ENCODE data around the gene HOXD12. TPM values are rescaled to one million over a fixed set of nuclear protein-coding genes. Genes with fewer than 3 reads are reported as not detected.

HOXD12 gene
- total and polyA plus RNA-seq, 7 donors, result not detected

- Histone ChIP-seq H3K4me1 (peaks cover 21% of the 10 kb centered on the region), H3K27ac (no peak overlapping the region), H3K27me3 (ENCODE audit: insufficient read depth in 3 of 3, low read length in 2 of 3) (peaks cover 3 to 100% (median 80%) of the 10 kb centered on the region in 3 donors), H3K4me3 (no peak overlapping the region), H3K9me3 (no peaks in the 10 kb centered on the region), H3K36me3 (ENCODE audit: insufficient read depth in 1 of 2, low read depth in 1 of 2) (no peaks in the 10 kb centered on the region)
- no peak for ATAC-seq
- intact Hi-C loops (cut with DNase I), result no loop called here
- WGBS, 3 donors, result 70 to 76% (median 74%) methylated on average over 5 of the region's 5 CpGs
- DNase-seq, result no peak
- TF ChIP-seq CTCF (IDR thresholded peaks at IDR 0.05), result no peak
Observed at GRCh38 chr2:176101842-176102241, 2.2 kb downstream of the HOXD12 start.

- no peak for TF ChIP-seq CTCF (IDR thresholded peaks at IDR 0.05)
- H3K36me3 ChIP-seq (ENCODE audit: insufficient read depth in 1 of 2, low read depth in 1 of 2), result no peaks in the 10 kb centered on the region
- H3K27me3 ChIP-seq (ENCODE audit: insufficient read depth in 3 of 3, low read length in 2 of 3), result peaks cover 4 to 100% (median 80%) of the 10 kb centered on the region in 3 donors
- no peak for DNase-seq
- ATAC-seq, result no peak
- intact Hi-C loops (cut with DNase I), result no loop called here
- peaks cover 21% of the 10 kb centered on the region for H3K4me1 ChIP-seq
- H3K27ac ChIP-seq, result no peak overlapping the region
- H3K4me3 ChIP-seq, result no peak overlapping the region
- 51 to 65% (median 59%) methylated on average over 7 of the region's 7 CpGs for WGBS, 3 donors
- H3K9me3 ChIP-seq, result no peaks in the 10 kb centered on the region
Observed at GRCh38 chr2:176102309-176102866, 2.8 kb downstream of the HOXD12 start.

GRCh38 chr2:176103194-176103593 is 3.6 kb downstream of the HOXD12 start:
- 62 to 76% (median 73%) methylated on average over 7 of the region's 7 CpGs for WGBS, 3 donors
- H3K27ac ChIP-seq, result no peak overlapping the region
- intact Hi-C loops (cut with DNase I), result no loop called here
- ATAC-seq (no peak), DNase-seq (no peak)
- no peaks in the 10 kb centered on the region for H3K36me3 ChIP-seq (ENCODE audit: insufficient read depth in 1 of 2, low read depth in 1 of 2)
- no peaks in the 10 kb centered on the region for H3K9me3 ChIP-seq
- no peak overlapping the region for H3K4me3 ChIP-seq
- H3K27me3 ChIP-seq (ENCODE audit: insufficient read depth in 3 of 3, low read length in 2 of 3), result peaks cover 4 to 99% (median 77%) of the 10 kb centered on the region in 3 donors
- peaks cover 14% of the 10 kb centered on the region for H3K4me1 ChIP-seq
- TF ChIP-seq CTCF (IDR thresholded peaks at IDR 0.05), result no peak

GRCh38 chr2:176103742-176104315 is 4.2 kb downstream of the HOXD12 start:
- Histone ChIP-seq H3K36me3 (ENCODE audit: insufficient read depth in 1 of 2, low read depth in 1 of 2) (no peaks in the 10 kb centered on the region), H3K4me1 (peaks cover 14% of the 10 kb centered on the region), H3K27me3 (ENCODE audit: insufficient read depth in 3 of 3, low read length in 2 of 3) (peaks cover 4 to 99% (median 75%) of the 10 kb centered on the region in 3 donors), H3K27ac (no peak overlapping the region), H3K4me3 (no peak overlapping the region), H3K9me3 (no peaks in the 10 kb centered on the region)
- no peak for DNase-seq
- WGBS, 3 donors, result 21 to 32% (median 29%) methylated on average over 17 of the region's 17 CpGs
- no peak for TF ChIP-seq CTCF (IDR thresholded peaks at IDR 0.05)
- intact Hi-C loops (cut with DNase I), result no loop called here
- no peak for ATAC-seq
